GM12873 (cell line): ENCODE results near the gene PRMT9.
A peak's percentile ranks its signal among the peaks of the same experiment; 100 is the strongest.

Experiments
- TF ChIP-seq, protein P1 (sequence below): IDR thresholded peaks from 2 replicates; pipeline ENCODE4 v1.5.1; 2012; ENCODE audit warnings: low read depth, mild to moderate bottlenecking, moderate library complexity, low read length, control low read depth; ENCODE audit not compliant: insufficient read depth; ENCODE audit errors: missing control alignments

PRMT9 gene

DNA sequence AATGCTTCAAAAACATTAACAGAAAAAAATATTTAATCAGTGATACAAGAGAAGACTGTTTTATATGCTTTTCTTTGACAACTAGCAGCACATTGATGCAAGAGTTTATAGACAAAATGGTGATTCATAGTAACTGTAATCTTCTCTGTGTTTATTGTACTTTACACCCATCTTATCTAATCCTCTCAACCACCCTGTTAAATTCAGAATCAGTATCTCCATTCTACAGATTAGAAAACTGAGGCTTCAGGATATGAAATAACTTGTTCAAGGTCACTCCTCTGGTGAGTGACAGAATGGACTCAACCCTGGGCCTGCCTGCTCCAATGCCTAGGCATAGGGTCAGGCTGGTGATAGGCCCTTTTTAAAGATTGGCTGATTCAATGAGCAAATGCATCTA, 92.9 kb downstream of the PRMT9 start:
- TF ChIP-seq, protein P1, sequence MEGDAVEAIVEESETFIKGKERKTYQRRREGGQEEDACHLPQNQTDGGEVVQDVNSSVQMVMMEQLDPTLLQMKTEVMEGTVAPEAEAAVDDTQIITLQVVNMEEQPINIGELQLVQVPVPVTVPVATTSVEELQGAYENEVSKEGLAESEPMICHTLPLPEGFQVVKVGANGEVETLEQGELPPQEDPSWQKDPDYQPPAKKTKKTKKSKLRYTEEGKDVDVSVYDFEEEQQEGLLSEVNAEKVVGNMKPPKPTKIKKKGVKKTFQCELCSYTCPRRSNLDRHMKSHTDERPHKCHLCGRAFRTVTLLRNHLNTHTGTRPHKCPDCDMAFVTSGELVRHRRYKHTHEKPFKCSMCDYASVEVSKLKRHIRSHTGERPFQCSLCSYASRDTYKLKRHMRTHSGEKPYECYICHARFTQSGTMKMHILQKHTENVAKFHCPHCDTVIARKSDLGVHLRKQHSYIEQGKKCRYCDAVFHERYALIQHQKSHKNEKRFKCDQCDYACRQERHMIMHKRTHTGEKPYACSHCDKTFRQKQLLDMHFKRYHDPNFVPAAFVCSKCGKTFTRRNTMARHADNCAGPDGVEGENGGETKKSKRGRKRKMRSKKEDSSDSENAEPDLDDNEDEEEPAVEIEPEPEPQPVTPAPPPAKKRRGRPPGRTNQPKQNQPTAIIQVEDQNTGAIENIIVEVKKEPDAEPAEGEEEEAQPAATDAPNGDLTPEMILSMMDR: no peak

DNA sequence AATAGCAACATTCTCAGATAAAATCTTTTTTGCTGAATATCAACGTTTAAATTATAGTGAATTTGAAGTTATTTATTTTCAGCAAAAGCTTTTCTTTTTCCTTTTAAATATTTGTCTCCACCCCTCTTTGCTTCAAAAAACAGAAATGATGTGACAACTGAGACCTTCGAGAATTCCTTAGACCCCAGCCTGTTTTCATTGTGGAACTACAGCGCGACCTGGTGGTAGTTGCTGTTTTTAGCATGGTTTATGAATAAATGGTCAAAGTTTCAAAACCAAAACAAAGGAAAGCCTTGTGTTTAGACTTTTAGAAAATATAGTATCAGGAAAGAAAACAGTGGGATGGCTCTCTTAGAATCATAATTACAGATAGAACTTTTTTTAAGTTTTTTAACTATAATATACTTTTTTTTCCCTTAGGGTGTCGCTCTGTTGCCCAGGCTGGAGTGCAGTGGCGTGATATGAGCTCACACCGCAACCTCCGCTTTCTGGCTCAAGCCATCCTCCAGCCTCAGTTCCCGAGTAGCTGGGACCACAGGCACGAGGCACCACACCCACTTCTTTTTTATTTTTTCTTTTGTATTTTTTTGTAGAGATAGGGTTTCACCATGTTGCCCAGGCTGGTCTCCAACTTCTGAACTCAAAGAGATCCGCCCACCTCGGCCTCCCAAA, 93.6 kb downstream of the PRMT9 start:
- TF ChIP-seq, protein P1: peak; percentile 70

DNA sequence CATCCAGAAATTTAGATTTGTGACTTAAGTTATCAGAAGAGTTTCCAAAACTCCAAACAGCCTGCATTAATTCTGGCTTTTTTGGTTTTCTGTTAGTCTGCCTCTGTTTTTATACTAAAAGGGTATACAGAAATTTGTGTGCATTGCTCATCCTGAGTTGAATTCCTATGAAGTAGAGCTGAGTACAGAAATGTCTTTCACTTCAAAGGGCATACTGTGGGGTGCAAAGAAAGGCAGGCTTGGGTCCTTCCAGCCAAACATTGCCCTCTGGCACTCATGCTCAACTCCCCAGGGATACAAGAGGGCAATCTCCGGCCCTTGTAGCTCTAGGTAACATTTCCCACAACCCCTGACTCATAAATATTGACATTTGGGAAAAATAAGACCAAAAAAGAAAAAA, 94.4 kb downstream of the PRMT9 start:
- TF ChIP-seq, protein P1: no peak
